ENCODE results near the gene CCL13.

Gene CCL13

DNA sequence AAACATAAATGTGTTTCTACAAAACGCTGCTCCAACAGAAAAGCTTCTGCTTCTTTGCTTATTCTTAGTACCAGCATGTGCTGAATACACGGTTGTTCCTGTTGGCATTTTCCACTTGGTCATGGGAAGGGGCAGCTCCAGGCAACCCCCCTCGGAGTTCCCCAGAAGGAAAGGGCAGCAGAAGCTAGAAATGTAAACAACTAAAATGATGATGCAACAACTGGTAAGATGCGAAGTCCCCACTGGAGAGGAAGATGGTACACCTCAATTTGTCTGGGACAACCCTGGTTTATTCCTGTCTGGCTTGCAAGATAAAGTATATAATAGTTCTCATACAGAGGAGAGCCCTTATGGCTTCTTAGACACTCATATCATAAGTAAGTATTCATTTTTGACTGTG is 9.2 kb upstream of the CCL13 start:
- ATAC-seq (replicated peaks) (no peak), DNase-seq (no peak)
- no peaks in the 10 kb centered on the region for H3K36me3 Mint-ChIP-seq (ENCODE audit: insufficient read depth)
- peaks cover 54 to 66% of the 10 kb centered on the region in 2 donors for H3K27me3 Mint-ChIP-seq
- H3K4me1 Mint-ChIP-seq (ENCODE audit: low read depth in 2 of 2), result no peaks in the 10 kb centered on the region
- H3K27ac Mint-ChIP-seq, result no peak overlapping the region
- H3K4me3 Mint-ChIP-seq, result no peak overlapping the region
- no peaks in the 10 kb centered on the region for H3K9me3 Mint-ChIP-seq

DNA sequence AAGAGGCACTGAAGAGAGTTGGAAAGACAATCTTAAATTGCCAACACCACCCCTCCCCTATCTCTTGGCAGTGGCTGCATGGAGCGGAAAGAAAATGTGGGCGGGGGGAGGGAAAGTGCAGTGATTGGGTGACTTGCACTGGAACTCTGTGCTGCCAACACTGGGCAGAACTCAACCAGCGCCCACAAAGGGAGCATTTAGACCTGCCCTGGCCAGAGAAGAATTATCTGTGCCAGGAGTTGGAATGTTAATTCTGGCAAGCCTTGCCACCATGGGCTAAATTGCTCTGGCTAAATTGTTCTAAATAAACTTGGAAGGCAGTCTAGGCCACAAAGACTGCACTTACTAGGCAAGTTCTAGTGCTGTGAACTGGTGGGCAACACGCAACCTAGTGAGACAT is 6.5 kb upstream of the CCL13 start:
- Mint-ChIP-seq H3K4me1 (ENCODE audit: low read depth in 2 of 2) (no peaks in the 10 kb centered on the region), H3K27ac (no peak overlapping the region), H3K36me3 (ENCODE audit: insufficient read depth) (no peaks in the 10 kb centered on the region), H3K4me3 (no peak overlapping the region), H3K9me3 (peaks cover 0 to 2% of the 10 kb centered on the region in 2 donors), H3K27me3 (peaks cover 34 to 41% of the 10 kb centered on the region in 2 donors)
- DNase-seq, result no peak
- no peak for ATAC-seq (replicated peaks)

DNA sequence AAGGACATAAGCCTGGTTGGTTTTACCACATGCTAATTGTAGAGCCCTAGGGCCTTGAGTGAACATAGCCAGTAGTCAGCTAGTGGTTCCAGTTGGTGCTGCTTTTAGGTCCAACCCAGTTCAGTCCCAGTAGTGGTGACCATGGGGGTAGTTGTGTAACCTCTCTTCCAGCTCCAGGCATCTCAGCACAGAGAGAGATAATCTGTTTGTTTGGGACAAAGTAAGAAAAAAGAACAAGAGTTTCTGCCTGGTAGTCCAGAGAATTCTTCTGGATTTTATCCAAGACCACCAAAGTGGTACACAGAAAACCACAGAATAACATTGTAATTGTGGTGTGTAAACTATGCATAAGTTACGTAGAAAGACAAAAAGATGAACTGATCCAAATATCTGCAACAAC is 5.2 kb upstream of the CCL13 start:
- Mint-ChIP-seq H3K36me3 (ENCODE audit: insufficient read depth) (no peaks in the 10 kb centered on the region), H3K27ac (no peak overlapping the region), H3K4me3 (no peak overlapping the region), H3K9me3 (peaks cover 0 to 2% of the 10 kb centered on the region in 2 donors), H3K4me1 (ENCODE audit: low read depth in 2 of 2) (no peaks in the 10 kb centered on the region), H3K27me3 (peaks cover 34 to 37% of the 10 kb centered on the region in 2 donors)
- ATAC-seq (replicated peaks), result no peak
- no peak for DNase-seq

DNA sequence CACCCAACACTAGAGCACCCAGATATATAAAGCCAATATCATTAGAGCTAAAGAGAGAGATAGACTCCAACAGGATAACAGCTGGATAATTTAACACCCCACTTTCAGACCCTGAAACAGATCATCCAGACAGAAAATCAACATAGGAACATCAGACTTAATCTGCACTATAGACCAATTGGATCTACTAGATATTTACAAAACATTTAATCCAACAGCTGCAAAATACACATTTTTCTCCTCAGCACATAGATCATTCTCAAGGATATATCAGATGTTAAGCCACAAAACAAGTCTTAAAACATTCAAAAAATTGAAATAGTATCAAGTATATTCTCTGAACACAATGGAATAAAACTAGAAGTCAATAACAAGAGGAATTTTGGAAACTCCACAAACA is 4.1 kb upstream of the CCL13 start:
- DNase-seq (no peak), ATAC-seq (replicated peaks) (no peak)
- H3K36me3 Mint-ChIP-seq (ENCODE audit: insufficient read depth), result no peaks in the 10 kb centered on the region
- peaks cover 0 to 2% of the 10 kb centered on the region in 2 donors for H3K9me3 Mint-ChIP-seq
- H3K4me3 Mint-ChIP-seq, result no peak overlapping the region
- peaks cover 34 to 45% of the 10 kb centered on the region in 2 donors for H3K27me3 Mint-ChIP-seq
- H3K4me1 Mint-ChIP-seq (ENCODE audit: low read depth in 2 of 2), result no peaks in the 10 kb centered on the region
- no peak overlapping the region for H3K27ac Mint-ChIP-seq

DNA sequence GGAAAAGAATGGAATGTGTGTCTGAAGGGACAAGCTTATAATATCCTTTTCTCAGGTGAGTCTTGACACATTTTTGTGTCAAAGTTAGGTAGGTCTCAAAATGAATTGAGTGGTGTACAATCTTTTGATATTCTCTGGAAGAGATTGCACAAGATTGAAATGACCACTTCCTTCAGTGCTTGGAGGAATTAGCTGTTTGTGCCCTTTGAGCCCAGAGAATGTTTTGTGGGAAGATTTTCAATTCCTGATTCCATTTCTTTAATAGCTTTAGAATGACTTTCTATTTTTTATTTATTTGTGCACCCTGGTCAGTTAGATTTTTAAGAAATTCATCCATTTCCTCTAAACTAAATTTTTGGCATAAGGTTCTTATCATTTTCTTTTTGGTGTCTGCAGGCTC is 1.6 kb upstream of the CCL13 start:
- Mint-ChIP-seq H3K27ac (no peak overlapping the region), H3K4me1 (ENCODE audit: low read depth in 2 of 2) (no peaks in the 10 kb centered on the region), H3K9me3 (peaks cover 0 to 2% of the 10 kb centered on the region in 2 donors), H3K27me3 (peaks cover 14 to 53% of the 10 kb centered on the region in 2 donors), H3K36me3 (ENCODE audit: insufficient read depth) (no peaks in the 10 kb centered on the region), H3K4me3 (no peak overlapping the region)
- ATAC-seq (replicated peaks) (no peak), DNase-seq (no peak)

DNA sequence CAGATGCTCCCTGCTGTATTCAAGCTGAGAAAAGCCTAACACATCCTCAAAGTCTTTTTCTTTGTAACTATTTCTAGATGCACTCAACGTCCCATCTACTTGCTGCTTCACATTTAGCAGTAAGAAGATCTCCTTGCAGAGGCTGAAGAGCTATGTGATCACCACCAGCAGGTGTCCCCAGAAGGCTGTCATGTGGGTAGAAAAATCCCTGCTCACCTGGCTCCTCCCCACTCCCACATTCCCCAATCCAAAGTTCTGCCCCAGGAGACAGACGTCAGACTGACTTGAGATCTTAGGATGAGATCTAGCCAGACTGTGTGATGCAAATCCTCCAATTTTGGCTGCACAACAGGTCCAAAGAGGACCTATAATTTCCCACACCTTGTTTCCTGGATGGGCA is 1.1 kb downstream of the CCL13 start:
- H3K4me1 Mint-ChIP-seq (ENCODE audit: low read depth in 2 of 2), result no peaks in the 10 kb centered on the region
- no peak overlapping the region for H3K27ac Mint-ChIP-seq
- DNase-seq, result no peak
- peaks cover 8 to 55% of the 10 kb centered on the region in 2 donors for H3K27me3 Mint-ChIP-seq
- no peaks in the 10 kb centered on the region for H3K36me3 Mint-ChIP-seq (ENCODE audit: insufficient read depth)
- H3K9me3 Mint-ChIP-seq, result peaks cover 0 to 2% of the 10 kb centered on the region in 2 donors
- no peak overlapping the region for H3K4me3 Mint-ChIP-seq
- ATAC-seq (replicated peaks), result no peak

DNA sequence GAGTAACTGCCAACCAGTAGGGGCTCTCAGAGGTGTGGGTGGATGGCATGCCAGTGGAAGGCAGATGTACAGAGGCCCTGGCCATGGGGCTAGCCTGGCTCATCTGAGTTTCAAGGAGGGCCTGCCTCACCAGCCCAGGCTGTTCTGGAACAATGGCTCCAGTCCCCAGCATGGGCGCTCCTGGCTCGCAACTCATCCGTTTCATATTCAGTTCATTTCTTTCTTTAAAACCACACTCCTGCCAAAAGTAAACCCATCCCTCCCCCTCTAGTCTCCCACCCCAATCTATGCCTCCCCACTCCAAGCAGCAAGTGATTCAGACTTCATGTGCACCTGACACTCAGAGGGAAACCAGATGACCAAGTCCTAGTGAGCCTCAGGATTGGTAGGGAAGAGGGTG is 2.4 kb downstream of the CCL13 start:
- Mint-ChIP-seq H3K9me3 (peaks cover 0 to 2% of the 10 kb centered on the region in 2 donors), H3K36me3 (ENCODE audit: insufficient read depth) (no peaks in the 10 kb centered on the region), H3K27me3 (peaks cover 16 to 67% of the 10 kb centered on the region in 2 donors), H3K4me1 (ENCODE audit: low read depth in 2 of 2) (no peaks in the 10 kb centered on the region), H3K4me3 (no peak overlapping the region), H3K27ac (no peak overlapping the region)
- no peak for ATAC-seq (replicated peaks)
- DNase-seq, result no peak

DNA sequence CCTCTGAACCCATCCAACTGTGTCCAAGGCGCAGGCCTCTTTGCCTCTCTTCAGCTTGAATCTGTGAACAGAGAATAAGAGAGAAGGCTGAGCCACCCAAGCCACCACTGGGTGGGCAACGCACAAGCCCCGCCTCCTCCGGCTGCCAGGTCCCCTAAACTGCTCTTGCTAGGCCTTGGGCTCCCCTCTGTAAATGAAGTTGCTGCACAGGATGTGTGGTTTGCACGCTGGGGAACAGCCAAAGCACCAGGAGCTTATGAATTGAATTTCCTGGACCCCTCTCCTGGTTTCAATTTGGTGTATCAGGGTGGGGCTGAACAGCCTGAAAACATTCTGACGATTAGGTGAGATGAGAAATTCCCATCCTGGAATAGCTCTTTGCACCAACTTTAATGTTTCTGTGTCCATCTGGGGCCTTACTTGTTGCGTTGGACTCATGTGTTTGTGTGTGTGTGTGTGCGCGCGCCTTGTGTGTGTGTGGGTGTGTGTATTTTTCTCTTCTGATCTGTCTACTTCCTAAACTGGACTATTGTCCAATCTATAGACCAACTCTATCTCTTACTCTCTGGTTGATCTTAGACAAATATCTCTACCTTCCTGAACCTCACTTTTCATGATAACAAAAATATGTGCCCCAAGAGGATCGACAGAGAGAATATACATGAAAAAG is 4.5 kb downstream of the CCL13 start:
- no peaks in the 10 kb centered on the region for H3K9me3 Mint-ChIP-seq
- ATAC-seq (replicated peaks) (no peak), DNase-seq (no peak)
- H3K36me3 Mint-ChIP-seq (ENCODE audit: insufficient read depth), result no peaks in the 10 kb centered on the region
- H3K4me1 Mint-ChIP-seq (ENCODE audit: low read depth in 2 of 2), result no peaks in the 10 kb centered on the region
- H3K27me3 Mint-ChIP-seq, result peaks cover 20 to 83% of the 10 kb centered on the region in 2 donors
- no peak overlapping the region for H3K27ac Mint-ChIP-seq
- H3K4me3 Mint-ChIP-seq, result no peak overlapping the region

DNA sequence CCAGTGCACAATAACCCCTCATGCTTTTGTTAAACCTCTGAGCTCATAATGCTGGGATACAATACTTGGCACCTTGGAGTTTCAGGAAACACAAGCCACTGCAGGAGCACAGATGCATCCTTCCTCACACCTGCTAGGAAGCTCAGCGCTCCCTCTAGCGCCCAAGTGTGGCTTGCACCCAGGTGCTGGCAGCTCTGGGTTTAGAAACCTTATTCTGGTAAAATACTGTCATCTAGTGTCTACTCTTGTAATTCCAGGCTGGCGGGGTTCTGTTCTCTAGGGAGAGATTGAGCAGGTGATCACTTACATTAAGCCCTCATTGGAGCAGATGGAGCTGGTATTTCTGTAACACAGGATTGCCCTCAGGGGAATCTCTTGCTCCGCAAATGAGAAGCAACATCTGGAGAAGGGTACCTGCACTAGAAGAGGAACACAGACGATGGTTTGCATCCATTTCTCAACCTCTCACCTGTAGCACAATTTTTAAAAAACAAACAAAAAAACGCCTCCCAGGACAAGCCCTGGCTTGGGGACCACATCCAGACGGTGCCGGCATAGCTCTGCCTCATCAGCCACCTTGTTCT is 5.3 kb downstream of the CCL13 start:
- Mint-ChIP-seq H3K27ac (no peak overlapping the region), H3K4me1 (ENCODE audit: low read depth in 2 of 2) (no peaks in the 10 kb centered on the region)

DNA sequence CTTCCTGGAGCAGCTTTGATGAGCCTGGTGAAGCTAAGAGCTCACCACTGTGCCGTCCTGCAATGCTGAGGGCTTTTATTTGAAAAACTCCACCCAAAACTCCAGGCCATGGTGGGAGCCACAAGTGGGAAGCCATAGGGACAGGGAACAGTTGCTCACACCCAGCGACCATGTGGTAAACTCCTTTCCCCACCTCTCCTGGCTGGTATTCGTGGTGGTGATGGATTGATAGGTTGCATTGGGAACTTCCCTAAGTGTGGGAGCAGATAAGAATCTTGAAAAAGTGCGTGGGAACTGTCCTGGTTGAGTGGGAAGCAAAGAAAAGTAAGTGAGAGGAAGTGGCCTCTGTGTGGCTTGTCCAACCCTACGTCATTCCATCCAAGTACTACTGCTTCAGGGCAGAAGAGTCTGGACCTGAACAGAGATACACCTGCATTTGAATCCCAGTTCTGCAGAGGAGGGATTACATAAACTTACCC is 6.9 kb downstream of the CCL13 start, which contains the start of gene CCL1:
TSS of gene CCL1 (minus strand) at position 51 of the 479 bp plus-strand sequence. CDS start 72 bp downstream, outside the sequence.
- Mint-ChIP-seq H3K36me3 (ENCODE audit: insufficient read depth) (no peaks in the 10 kb centered on the region), H3K4me3 (no peak within 1 kb of the TSS), H3K4me1 (ENCODE audit: low read depth in 2 of 2) (no peaks in the 10 kb centered on the region), H3K27ac (no peak within 1 kb of the TSS), H3K9me3 (no peaks in the 10 kb centered on the region), H3K27me3 (peaks cover 20 to 58% of the 10 kb centered on the region in 2 donors)
- ATAC-seq (replicated peaks) (no peak), DNase-seq (no peak)

More for the DNA sequence above, 5.3 kb downstream of the CCL13 start:
- Mint-ChIP-seq H3K36me3 (ENCODE audit: insufficient read depth) (no peaks in the 10 kb centered on the region), H3K4me3 (no peak overlapping the region), H3K9me3 (no peaks in the 10 kb centered on the region), H3K27me3 (peaks cover 20 to 74% of the 10 kb centered on the region in 2 donors)
- peak; percentile 20 to 38 (median 25) for DNase-seq
- peak; percentile 61 for ATAC-seq (replicated peaks)

DNA sequence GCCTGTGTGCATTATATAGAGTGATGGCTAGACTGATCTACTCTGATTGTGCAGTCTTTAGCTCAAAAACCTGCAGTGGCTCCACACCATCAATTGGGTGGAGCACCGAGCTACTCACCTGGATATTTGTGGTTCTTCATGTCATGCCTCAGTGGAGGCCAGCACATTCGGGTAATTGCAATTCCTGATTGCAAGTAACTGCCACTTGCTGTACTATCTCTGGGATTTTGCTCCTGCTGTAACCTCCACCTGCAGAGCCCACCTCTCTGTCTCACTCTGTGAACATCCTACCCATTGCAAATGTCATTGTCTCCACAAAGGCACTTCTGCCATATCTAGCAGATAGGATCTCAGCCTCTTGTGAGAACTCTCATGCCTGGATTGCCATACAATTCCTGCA is 8.5 kb downstream of the CCL13 start:
- no peaks in the 10 kb centered on the region for H3K4me1 Mint-ChIP-seq (ENCODE audit: low read depth in 2 of 2)
- ATAC-seq (replicated peaks), result no peak
- no peak overlapping the region for H3K27ac Mint-ChIP-seq
- no peaks in the 10 kb centered on the region for H3K36me3 Mint-ChIP-seq (ENCODE audit: insufficient read depth)
- peaks cover 20 to 44% of the 10 kb centered on the region in 2 donors for H3K27me3 Mint-ChIP-seq
- no peak for DNase-seq
- H3K9me3 Mint-ChIP-seq, result no peaks in the 10 kb centered on the region
- no peak overlapping the region for H3K4me3 Mint-ChIP-seq

DNA sequence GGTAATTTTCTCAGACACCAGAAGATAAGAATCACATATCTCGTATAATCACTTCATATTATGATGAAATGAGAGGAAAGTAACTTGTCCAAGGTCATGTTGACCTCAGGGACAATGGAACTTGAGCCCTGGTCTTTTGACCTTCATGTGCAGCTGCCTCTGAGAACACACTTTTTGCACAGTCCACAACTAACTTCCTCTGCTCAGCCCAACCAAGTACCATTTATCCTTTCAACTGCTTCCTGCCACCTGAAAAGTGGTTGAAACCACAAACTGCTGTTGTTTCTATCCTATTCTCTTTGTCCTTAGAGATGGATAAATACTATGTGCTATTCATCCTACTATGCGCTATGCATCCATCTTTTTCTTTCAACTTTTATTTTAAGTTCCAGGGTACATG is 9.1 kb downstream of the CCL13 start:
- H3K27ac Mint-ChIP-seq, result no peak overlapping the region
- DNase-seq (no peak), ATAC-seq (replicated peaks) (no peak)
- peaks cover 20 to 42% of the 10 kb centered on the region in 2 donors for H3K27me3 Mint-ChIP-seq
- H3K4me3 Mint-ChIP-seq, result no peak overlapping the region
- H3K9me3 Mint-ChIP-seq, result no peaks in the 10 kb centered on the region
- H3K36me3 Mint-ChIP-seq (ENCODE audit: insufficient read depth), result no peaks in the 10 kb centered on the region
- no peaks in the 10 kb centered on the region for H3K4me1 Mint-ChIP-seq (ENCODE audit: low read depth in 2 of 2)

DNA sequence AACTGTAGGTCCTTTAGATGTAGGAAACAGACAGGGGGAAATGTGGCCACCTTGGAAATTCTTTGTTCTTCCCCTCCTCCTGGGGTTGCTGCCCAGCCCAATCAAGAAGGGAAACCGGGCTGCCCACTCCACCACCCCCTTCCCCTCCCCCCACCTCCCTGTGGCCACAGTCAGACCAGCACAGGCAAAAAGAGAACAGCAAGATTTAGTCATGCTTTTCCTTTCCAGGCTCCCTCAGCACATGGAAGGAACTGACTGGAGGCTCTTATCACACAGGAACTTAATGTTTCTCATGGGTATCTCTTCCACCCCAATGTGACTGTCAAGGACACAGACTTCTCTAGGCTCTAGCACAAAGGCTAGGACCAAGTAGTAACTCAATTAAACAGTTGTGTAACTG is 9.7 kb downstream of the CCL13 start:
- no peaks in the 10 kb centered on the region for H3K36me3 Mint-ChIP-seq (ENCODE audit: insufficient read depth)
- ATAC-seq (replicated peaks) (no peak), DNase-seq (no peak)
- no peak overlapping the region for H3K4me3 Mint-ChIP-seq
- peaks cover 20 to 42% of the 10 kb centered on the region in 2 donors for H3K27me3 Mint-ChIP-seq
- no peaks in the 10 kb centered on the region for H3K9me3 Mint-ChIP-seq
- no peaks in the 10 kb centered on the region for H3K4me1 Mint-ChIP-seq (ENCODE audit: low read depth in 2 of 2)
- H3K27ac Mint-ChIP-seq, result no peak overlapping the region

DNA sequence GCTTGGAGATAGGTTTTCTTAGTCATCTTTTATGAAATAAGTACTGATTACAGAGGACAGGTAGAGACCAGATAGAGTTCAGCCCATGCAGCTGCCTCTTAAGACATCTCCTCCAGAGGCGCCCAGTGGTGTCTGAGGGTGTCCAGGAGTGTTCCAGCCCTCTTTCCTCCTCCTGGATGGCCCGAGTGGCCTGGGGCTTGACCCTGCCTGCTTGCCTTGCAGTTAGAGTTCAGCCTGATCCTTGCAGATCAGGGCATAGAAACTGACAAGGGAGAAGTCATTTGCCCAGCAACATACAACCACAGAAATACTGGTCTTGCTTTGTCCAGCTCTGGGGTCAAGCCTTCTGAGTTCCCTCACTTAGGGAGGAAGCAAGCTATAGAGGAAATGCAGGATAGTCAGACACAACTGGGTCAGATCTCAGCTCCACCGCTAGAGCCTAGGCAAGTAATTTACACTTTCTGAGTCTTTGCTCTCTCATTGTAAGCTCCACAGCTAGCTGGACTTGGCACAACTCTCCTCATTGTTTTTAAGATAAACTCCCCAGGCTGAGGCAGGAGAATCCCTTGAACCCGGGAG is 10.3 kb downstream of the CCL13 start:
- Mint-ChIP-seq H3K4me3 (no peak overlapping the region), H3K4me1 (ENCODE audit: low read depth in 2 of 2) (no peaks in the 10 kb centered on the region), H3K36me3 (ENCODE audit: insufficient read depth) (no peaks in the 10 kb centered on the region)

More for the DNA sequence above, 10.3 kb downstream of the CCL13 start:
- DNase-seq (no peak), ATAC-seq (replicated peaks) (no peak)
- Mint-ChIP-seq H3K27ac (no peak overlapping the region), H3K27me3 (peaks cover 20 to 36% of the 10 kb centered on the region in 2 donors), H3K9me3 (no peaks in the 10 kb centered on the region)
